ENCODE measurements around the gene FARSA.

FARSA gene

DNA sequence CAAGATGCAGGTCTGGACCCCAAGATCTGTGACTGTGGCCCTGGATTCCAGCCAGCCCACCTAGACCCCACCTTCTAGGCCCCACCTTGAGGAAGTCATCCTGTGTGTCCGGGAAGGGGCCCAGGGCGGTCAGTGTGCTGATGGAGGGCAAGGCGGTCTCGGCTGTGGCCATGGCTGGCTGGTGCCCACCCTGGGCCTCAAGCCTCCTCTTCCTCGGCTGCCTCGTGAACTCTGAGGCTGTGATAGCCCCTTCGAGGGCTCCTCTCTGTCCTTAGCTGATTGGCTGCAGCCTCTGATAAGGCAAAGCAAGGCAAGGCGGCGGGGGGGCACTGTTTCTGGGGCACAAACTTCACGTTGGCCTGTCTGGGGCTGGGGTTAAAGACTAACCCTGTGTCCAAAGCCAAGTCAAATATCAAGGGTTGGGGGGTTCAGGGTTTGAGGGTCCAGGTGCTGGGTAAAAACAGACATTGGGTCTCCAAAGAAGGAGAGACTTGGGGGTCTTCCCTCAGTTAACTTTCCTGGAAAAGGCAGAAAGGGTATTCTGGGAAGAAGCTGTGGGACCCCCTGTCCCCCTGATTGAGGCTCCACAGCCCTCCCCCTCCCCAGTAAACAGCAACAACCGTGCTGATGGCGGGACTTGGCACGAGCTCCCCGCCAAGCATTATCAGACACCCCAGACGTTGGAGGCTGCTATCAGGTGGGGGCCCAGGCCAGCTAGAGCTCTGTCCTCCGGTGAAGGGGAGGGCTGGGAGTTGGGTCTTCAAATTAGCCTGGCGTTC is 46.4 kb downstream of the FARSA start, which contains the start of gene KLF1:
TSS of gene KLF1 (minus strand) at position 233 of the 779 bp plus-strand sequence. CDS start at position 172, 61 bp downstream.
- no peak within 1 kb of the TSS for H3K4me3 ChIP-seq (ENCODE audit: control insufficient read depth, low read depth, low read length)
- DNase-seq (ENCODE audit: low read depth), result no peak
- TF ChIP-seq, protein P1, sequence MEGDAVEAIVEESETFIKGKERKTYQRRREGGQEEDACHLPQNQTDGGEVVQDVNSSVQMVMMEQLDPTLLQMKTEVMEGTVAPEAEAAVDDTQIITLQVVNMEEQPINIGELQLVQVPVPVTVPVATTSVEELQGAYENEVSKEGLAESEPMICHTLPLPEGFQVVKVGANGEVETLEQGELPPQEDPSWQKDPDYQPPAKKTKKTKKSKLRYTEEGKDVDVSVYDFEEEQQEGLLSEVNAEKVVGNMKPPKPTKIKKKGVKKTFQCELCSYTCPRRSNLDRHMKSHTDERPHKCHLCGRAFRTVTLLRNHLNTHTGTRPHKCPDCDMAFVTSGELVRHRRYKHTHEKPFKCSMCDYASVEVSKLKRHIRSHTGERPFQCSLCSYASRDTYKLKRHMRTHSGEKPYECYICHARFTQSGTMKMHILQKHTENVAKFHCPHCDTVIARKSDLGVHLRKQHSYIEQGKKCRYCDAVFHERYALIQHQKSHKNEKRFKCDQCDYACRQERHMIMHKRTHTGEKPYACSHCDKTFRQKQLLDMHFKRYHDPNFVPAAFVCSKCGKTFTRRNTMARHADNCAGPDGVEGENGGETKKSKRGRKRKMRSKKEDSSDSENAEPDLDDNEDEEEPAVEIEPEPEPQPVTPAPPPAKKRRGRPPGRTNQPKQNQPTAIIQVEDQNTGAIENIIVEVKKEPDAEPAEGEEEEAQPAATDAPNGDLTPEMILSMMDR (conservative IDR thresholded peaks at IDR 0.05; ENCODE audit: control insufficient read depth, insufficient read depth, low read depth, low read length), result no peak

DNA sequence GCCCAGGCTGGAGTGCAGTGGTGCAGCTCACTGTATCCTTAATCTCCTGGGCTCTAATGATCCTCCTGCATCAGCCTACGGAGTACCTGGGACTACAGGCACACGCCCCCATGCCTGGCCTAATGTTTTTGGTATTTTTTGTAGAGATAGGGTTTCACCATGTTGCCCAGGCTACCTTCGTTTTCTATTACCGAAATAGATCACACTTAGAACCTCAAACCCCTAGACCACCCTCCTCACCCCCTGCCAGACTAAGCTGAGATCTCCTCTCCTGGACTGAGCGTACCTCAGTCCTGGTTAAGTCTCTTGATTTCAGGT is 46.9 kb downstream of the FARSA start:
- no peak overlapping the region for H3K4me3 ChIP-seq (ENCODE audit: control insufficient read depth, low read depth, low read length)
- TF ChIP-seq, protein P1 (conservative IDR thresholded peaks at IDR 0.05; ENCODE audit: control insufficient read depth, insufficient read depth, low read depth, low read length), result no peak
- DNase-seq (ENCODE audit: low read depth), result no peak

DNA sequence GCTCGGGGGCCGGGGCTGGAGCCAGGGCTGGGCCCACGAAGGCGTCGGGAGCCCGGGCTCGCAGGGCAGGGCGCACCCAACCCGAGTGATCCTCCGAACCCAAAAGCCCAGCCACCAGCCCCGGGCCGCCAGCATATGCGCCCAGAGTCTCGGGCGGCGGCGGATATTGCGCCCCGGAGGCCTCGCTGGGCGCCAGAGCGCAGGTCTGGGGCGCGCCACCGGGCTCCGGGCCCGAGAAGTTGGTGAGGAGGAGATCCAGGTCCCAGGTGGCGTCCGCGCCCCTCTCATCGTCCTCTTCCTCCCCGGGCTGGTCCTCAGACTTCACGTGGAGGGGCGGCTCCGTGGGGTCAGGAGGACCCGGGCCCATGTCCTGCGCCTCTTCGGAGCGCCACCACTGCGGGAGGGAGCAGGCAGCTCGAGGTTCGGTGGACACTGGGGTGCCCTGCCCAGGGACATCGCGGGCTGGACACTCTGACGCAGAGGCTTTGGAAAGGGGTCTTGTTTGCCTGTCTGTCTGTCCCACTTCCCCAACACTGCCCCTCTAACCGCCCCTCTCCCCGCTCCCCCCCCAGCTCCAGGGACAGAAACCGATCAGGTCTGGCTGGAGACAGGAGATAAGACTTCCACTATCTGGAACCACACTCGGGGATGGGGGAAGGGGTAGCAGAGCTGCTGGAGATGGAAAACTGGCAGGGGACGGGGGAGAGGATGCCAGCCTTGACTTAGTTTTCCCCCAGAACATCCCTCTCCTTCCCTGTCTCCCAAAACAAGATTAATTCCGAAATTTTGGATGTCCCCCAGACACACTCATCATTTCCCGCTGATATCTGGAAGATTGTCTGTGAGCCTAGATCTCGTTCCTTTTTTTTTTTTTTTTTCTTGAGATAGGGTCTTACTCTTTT is 47.5 kb downstream of the FARSA start:
- no peak for DNase-seq (ENCODE audit: low read depth)
- TF ChIP-seq, protein P1 (conservative IDR thresholded peaks at IDR 0.05; ENCODE audit: control insufficient read depth, insufficient read depth, low read depth, low read length), result no peak
- H3K4me3 ChIP-seq (ENCODE audit: control insufficient read depth, low read depth, low read length), result no peak overlapping the region

DNA sequence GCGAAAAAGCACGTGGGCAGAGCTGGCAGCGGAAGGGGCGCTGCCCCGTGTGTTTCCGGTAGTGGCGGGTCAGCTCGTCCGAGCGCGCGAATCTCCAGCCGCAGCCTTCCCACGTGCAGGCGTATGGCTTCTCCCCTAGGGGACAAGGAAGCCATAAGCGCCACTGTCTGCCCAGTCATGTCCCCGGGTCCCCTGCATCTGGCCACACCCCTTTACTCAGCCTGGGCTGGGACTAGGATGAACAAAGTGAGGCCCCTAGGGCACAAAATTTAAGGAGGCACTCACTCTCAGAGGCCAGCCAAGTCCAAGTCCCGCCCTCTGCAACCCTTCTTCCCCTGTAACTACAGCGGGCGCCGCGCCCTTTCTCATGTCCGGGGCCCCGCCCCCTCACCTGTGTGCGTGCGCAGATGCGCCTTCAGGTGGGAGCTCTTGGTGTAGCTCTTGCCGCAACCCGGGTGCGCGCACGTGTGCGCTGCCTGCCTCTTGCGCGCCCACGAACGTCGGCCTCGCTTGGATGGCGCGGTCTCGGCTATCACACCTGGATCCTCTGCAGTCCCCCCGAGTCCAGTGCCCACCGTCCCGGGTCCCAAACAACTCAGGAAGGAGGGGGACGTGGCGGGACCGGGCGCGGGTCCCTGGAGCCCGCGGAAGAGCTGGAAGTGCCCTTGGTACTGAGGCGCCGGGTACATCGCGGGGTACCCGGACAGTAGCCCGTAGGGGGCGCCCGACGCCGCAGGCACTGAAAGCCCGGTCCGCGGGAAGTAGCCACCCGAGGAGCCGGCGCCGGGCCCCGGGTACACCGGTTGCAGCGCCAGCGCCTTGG is 48.4 kb downstream of the FARSA start:
- DNase-seq (ENCODE audit: low read depth), result peak; percentile 46
- TF ChIP-seq, protein P1 (conservative IDR thresholded peaks at IDR 0.05; ENCODE audit: control insufficient read depth, insufficient read depth, low read depth, low read length), result peak; percentile 39
- peak overlapping the region; percentile 7 for H3K4me3 ChIP-seq (ENCODE audit: control insufficient read depth, low read depth, low read length)

- DNase-seq (ENCODE audit: low read depth), result no peak
- no peak overlapping the region for H3K4me3 ChIP-seq (ENCODE audit: control insufficient read depth, low read depth, low read length)
Observed at GRCh38 chr19:12884627-12884925, 48.9 kb downstream of the FARSA start.

GRCh38 chr19:12884202-12884601 is 49.3 kb downstream of the FARSA start:
- DNase-seq (ENCODE audit: low read depth), result no peak
- no peak overlapping the region for H3K4me3 ChIP-seq (ENCODE audit: control insufficient read depth, low read depth, low read length)
- TF ChIP-seq, protein P1 (conservative IDR thresholded peaks at IDR 0.05; ENCODE audit: control insufficient read depth, insufficient read depth, low read depth, low read length), result no peak

More at GRCh38 chr19:12884627-12884925, 48.9 kb downstream of the FARSA start:
- TF ChIP-seq, protein P1 (conservative IDR thresholded peaks at IDR 0.05; ENCODE audit: control insufficient read depth, insufficient read depth, low read depth, low read length), result no peak

Data from fibroblast of mammary gland (primary cell).